Bronchus fibroblast of lung (primary cell): ENCODE measurements around the gene C10orf95. TPM values are rescaled to one million over a fixed set of nuclear protein-coding genes. Genes with fewer than 3 reads are reported as not detected.

Source experiments
- total RNA-seq: library from RNA; depleted of rRNA; stranded (reverse); fragments of >200 nt; gene quantifications from 2 replicates; pipeline ENCODE4 v1.2.3, GENCODE V29; 2015

C10orf95 gene
- total RNA-seq, result 0.15 and 0.17 TPM in 2 replicates

GRCh38 chr10:102451105-102451969 is at the start of gene C10orf95:
Gene C10orf95, minus strand, starts transcription at chr10:102451543. Its CDS starts 450 bp downstream, at chr10:102451093.

GRCh38 chr10:102432162-102432950 is 19.0 kb downstream of the C10orf95 start, which contains the start of gene CUEDC2:
Gene CUEDC2, minus strand, starts transcription at chr10:102432574. Its CDS starts 7,386 bp downstream, at chr10:102425188.

GRCh38 chr10:102420714-102421506 is 30.4 kb downstream of the C10orf95 start, which contains the start of gene FBXL15:
Gene FBXL15, plus strand, starts transcription at chr10:102420836. Its CDS starts 294 bp downstream, at chr10:102421130.

GRCh38 chr10:102418622-102419268 is 32.6 kb downstream of the C10orf95 start, which contains the start of gene PSD:
Gene PSD, minus strand, starts transcription at chr10:102418785. Its CDS starts 1,747 bp downstream, at chr10:102417038.

Other genes starting within 250 kb of the C10orf95 start
- 0.15 and 0.17 TPM in 2 replicates for gene ELOVL3, start 225.2 kb downstream of the C10orf95 start, total RNA-seq
- not detected in 2 replicates for gene PITX3, start 210.0 kb downstream of the C10orf95 start, total RNA-seq
- 40.1 and 40.2 TPM in 2 replicates for gene GBF1, start 206.0 kb downstream of the C10orf95 start, total RNA-seq
- 22.4 and 22.9 TPM in 2 replicates for gene NFKB2, start 55.8 kb downstream of the C10orf95 start, total RNA-seq
- 0.67 and 1.9 TPM in 2 replicates for gene PSD, start 32.8 kb downstream of the C10orf95 start, total RNA-seq
- 19.6 and 21.0 TPM in 2 replicates for gene FBXL15, start 30.7 kb downstream of the C10orf95 start, total RNA-seq
- 102 and 104 TPM in 2 replicates for gene CUEDC2, start 19.0 kb downstream of the C10orf95 start, total RNA-seq
- gene ACTR1A, start 51.2 kb upstream of the C10orf95 start, total RNA-seq, result 158 and 161 TPM in 2 replicates
- gene SUFU, start 52.4 kb upstream of the C10orf95 start, total RNA-seq, result 5.4 and 5.5 TPM in 2 replicates
- gene TRIM8, start 192.9 kb upstream of the C10orf95 start, total RNA-seq, result 90.3 and 92.6 TPM in 2 replicates